Spleen (tissue), 7 donors: ENCODE data around the gene PRR27.

Source experiments
- CTCF ChIP-seq, 11 experiments: fragments of 200-600 bp in 7 of 11; fragments of 450-650 bp in 4 of 11; sonication (generic) in 4 of 11; IDR thresholded peaks in 8 of 11; conservative IDR thresholded peaks in 3 of 11; 1 replicate in 7 of 11; 2 replicates in 4 of 11; pipeline versions ENCODE4 v1.4.0 to v1.8.0; 2016 to 2021; ENCODE audit warnings: antibody characterized with exemption in 11 of 11, inconsistent platforms in 4 of 11, mild to moderate bottlenecking in 1 of 11
- POLR2A ChIP-seq, 3 donors: fragments of 450-650 bp; IDR thresholded peaks; one replicate each; pipeline ENCODE4 v1.5.1; 2017; ENCODE audit warnings: antibody characterized with exemption in 3 of 3, mild to moderate bottlenecking in 1 of 3
- donor health status: DM: no; HTN: no; CAD: no; lungs with moderate emphysema.
- donor health status: DM: no; HTN: no; CAD: no.
- donor health status: DM: no; HTN: no; CAD: no.

- peak in 6 of 11 experiments; percentile 15 to 51 (median 40) for TF ChIP-seq CTCF (IDR thresholded peaks at IDR 0.05 in 8 of 11, conservative IDR thresholded peaks at IDR 0.05 in 3 of 11)
- TF ChIP-seq POLR2A (IDR thresholded peaks at IDR 0.05) = no peak
These were observed 29.3 kb downstream of the PRR27 start for GRCh38 chr4:70183168-70183939.
